ENCODE data around the gene RTL1.

Gene RTL1

GRCh38 chr14:100890061-100890850, 13.3 kb downstream of the RTL1 start:
- Mint-ChIP-seq H3K27ac (no peak overlapping the region), H3K9me3 (no peaks in the 10 kb centered on the region), H3K4me1 (no peaks in the 10 kb centered on the region), H3K4me3 (no peak overlapping the region), H3K36me3 (no peaks in the 10 kb centered on the region)
- DNase-seq (ENCODE audit: low spot score in 2 of 2) = no peak
- ATAC-seq = no peak

GRCh38 chr14:100889641-100890040, 13.9 kb downstream of the RTL1 start:
- no peaks in the 10 kb centered on the region for H3K36me3 Mint-ChIP-seq
- no peak for ATAC-seq
- H3K4me3 Mint-ChIP-seq = no peak overlapping the region

GRCh38 chr14:100888789-100889315, 14.7 kb downstream of the RTL1 start:
- no peak for ATAC-seq
- Mint-ChIP-seq H3K36me3 (no peaks in the 10 kb centered on the region), H3K4me1 (no peaks in the 10 kb centered on the region), H3K9me3 (no peaks in the 10 kb centered on the region), H3K27ac (no peak overlapping the region), H3K4me3 (no peak overlapping the region)
- no peak for DNase-seq (ENCODE audit: low spot score in 2 of 2)

More at GRCh38 chr14:100889641-100890040, 13.9 kb downstream of the RTL1 start:
- Mint-ChIP-seq H3K27ac (no peak overlapping the region), H3K4me1 (no peaks in the 10 kb centered on the region), H3K9me3 (no peaks in the 10 kb centered on the region)
- no peak for DNase-seq (ENCODE audit: low spot score in 2 of 2)

- Mint-ChIP-seq H3K4me1 (no peaks in the 10 kb centered on the region), H3K4me3 (no peak overlapping the region), H3K9me3 (no peaks in the 10 kb centered on the region), H3K36me3 (no peaks in the 10 kb centered on the region), H3K27ac (no peak overlapping the region)
- ATAC-seq = no peak
- DNase-seq (ENCODE audit: low spot score in 2 of 2) = no peak
Measured at GRCh38 chr14:100887728-100888335, 15.7 kb downstream of the RTL1 start.

GRCh38 chr14:100885617-100886016, 17.9 kb downstream of the RTL1 start:
- no peaks in the 10 kb centered on the region for H3K36me3 Mint-ChIP-seq
- no peak overlapping the region for H3K4me3 Mint-ChIP-seq
- no peak for ATAC-seq
- no peaks in the 10 kb centered on the region for H3K4me1 Mint-ChIP-seq
- no peak overlapping the region for H3K27ac Mint-ChIP-seq
- H3K9me3 Mint-ChIP-seq = no peaks in the 10 kb centered on the region
- DNase-seq (ENCODE audit: low spot score in 2 of 2) = no peak

- Mint-ChIP-seq H3K36me3 (no peaks in the 10 kb centered on the region), H3K27ac (no peak overlapping the region), H3K9me3 (no peaks in the 10 kb centered on the region), H3K4me3 (no peak overlapping the region), H3K4me1 (no peaks in the 10 kb centered on the region)
- DNase-seq (ENCODE audit: low spot score in 2 of 2) = no peak
- ATAC-seq = no peak
Measured at GRCh38 chr14:100885196-100885595, 18.3 kb downstream of the RTL1 start.

- no peaks in the 10 kb centered on the region for H3K9me3 Mint-ChIP-seq
- no peak for DNase-seq (ENCODE audit: low spot score in 2 of 2)
- no peak overlapping the region for H3K4me3 Mint-ChIP-seq
- H3K27ac Mint-ChIP-seq = no peak overlapping the region
- H3K4me1 Mint-ChIP-seq = no peaks in the 10 kb centered on the region
- no peaks in the 10 kb centered on the region for H3K36me3 Mint-ChIP-seq
- no peak for ATAC-seq
Measured at GRCh38 chr14:100884456-100884855, 19.1 kb downstream of the RTL1 start.

- Mint-ChIP-seq H3K27ac (no peak overlapping the region), H3K4me1 (no peaks in the 10 kb centered on the region), H3K9me3 (no peaks in the 10 kb centered on the region), H3K4me3 (no peak overlapping the region), H3K36me3 (no peaks in the 10 kb centered on the region)
- no peak for ATAC-seq
- DNase-seq (ENCODE audit: low spot score in 2 of 2) = no peak
Measured at GRCh38 chr14:100883789-100884101, 19.8 kb downstream of the RTL1 start.

- H3K27ac Mint-ChIP-seq = no peak overlapping the region
Measured at GRCh38 chr14:100882991-100883788, 20.3 kb downstream of the RTL1 start.

GRCh38 chr14:100882026-100882967, 21.2 kb downstream of the RTL1 start:
- Mint-ChIP-seq H3K36me3 (no peaks in the 10 kb centered on the region), H3K9me3 (no peaks in the 10 kb centered on the region), H3K4me3 (no peak overlapping the region), H3K27ac (no peak overlapping the region), H3K4me1 (no peaks in the 10 kb centered on the region)
- DNase-seq (ENCODE audit: low spot score in 2 of 2) (no peak), ATAC-seq (no peak)

More at GRCh38 chr14:100882991-100883788, 20.3 kb downstream of the RTL1 start:
- Mint-ChIP-seq H3K4me3 (no peak overlapping the region), H3K36me3 (no peaks in the 10 kb centered on the region), H3K4me1 (no peaks in the 10 kb centered on the region), H3K9me3 (no peaks in the 10 kb centered on the region)
- ATAC-seq = no peak
- no peak for DNase-seq (ENCODE audit: low spot score in 2 of 2)

GRCh38 chr14:100881211-100882025, 22.1 kb downstream of the RTL1 start:
- Mint-ChIP-seq H3K27ac (no peak overlapping the region), H3K4me3 (no peak overlapping the region), H3K4me1 (no peaks in the 10 kb centered on the region), H3K36me3 (no peaks in the 10 kb centered on the region), H3K9me3 (no peaks in the 10 kb centered on the region)
- DNase-seq (ENCODE audit: low spot score in 2 of 2) = no peak
- ATAC-seq = no peak

GRCh38 chr14:100880271-100881101, 23.0 kb downstream of the RTL1 start:
- H3K27ac Mint-ChIP-seq = no peak overlapping the region
- no peak for DNase-seq (ENCODE audit: low spot score in 2 of 2)
- H3K4me3 Mint-ChIP-seq = no peak overlapping the region
- H3K9me3 Mint-ChIP-seq = no peaks in the 10 kb centered on the region
- no peak for ATAC-seq
- H3K36me3 Mint-ChIP-seq = no peaks in the 10 kb centered on the region
- H3K4me1 Mint-ChIP-seq = no peaks in the 10 kb centered on the region

GRCh38 chr14:100879782-100880181, 23.7 kb downstream of the RTL1 start:
- no peaks in the 10 kb centered on the region for H3K4me1 Mint-ChIP-seq
- H3K27ac Mint-ChIP-seq = no peak overlapping the region
- no peaks in the 10 kb centered on the region for H3K9me3 Mint-ChIP-seq
- ATAC-seq = no peak
- no peak for DNase-seq (ENCODE audit: low spot score in 2 of 2)
- no peaks in the 10 kb centered on the region for H3K36me3 Mint-ChIP-seq
- no peak overlapping the region for H3K4me3 Mint-ChIP-seq

Measured in stimulated activated effector memory CD8-positive, alpha-beta T cell treated with anti-CD3 and anti-CD28 coated beads, Interleukin-12 subunit alpha, Interleukin-12 subunit beta, amount 100 ng/mL, for 72 hours (primary cell).